HG03342 (cell line): ENCODE data around the gene CRYBG3.
"Not testable (repeated sequence)": the region's sequence is repeated elsewhere in the genome, so short reads cannot be mapped to it uniquely, and the experiment has no call there.

Experiments used
- ATAC-seq: cut with Tn5 transposase; IDR thresholded peaks from one replicate; pipeline ENCODE4 v1.9.1; 2021; ENCODE audit warnings: mild to moderate bottlenecking, moderate library complexity; ENCODE audit not compliant: unreplicated experiment

CRYBG3 gene

GRCh38 chr3:97895216-97895615 lies 73.4 kb downstream of the CRYBG3 start:
- ATAC-seq, result peak; percentile 85

- ATAC-seq, result no peak
Measured at GRCh38 chr3:97896129-97896528, 74.3 kb downstream of the CRYBG3 start.

- no peak for ATAC-seq
Measured at GRCh38 chr3:97896547-97896946, 74.7 kb downstream of the CRYBG3 start.

- ATAC-seq, result no peak
Measured at GRCh38 chr3:97899331-97899730, 77.5 kb downstream of the CRYBG3 start.

GRCh38 chr3:97901313-97902248 lies 79.8 kb downstream of the CRYBG3 start:
- ATAC-seq, result no peak

GRCh38 chr3:97909830-97910229 lies 88.0 kb downstream of the CRYBG3 start:
- not testable (repeated sequence) for ATAC-seq

- ATAC-seq, result not testable (repeated sequence)
Measured at GRCh38 chr3:97910236-97910831, 88.5 kb downstream of the CRYBG3 start.

- ATAC-seq, result no peak
Measured at GRCh38 chr3:97910931-97911351, 89.1 kb downstream of the CRYBG3 start.

- ATAC-seq, result no peak
Measured at GRCh38 chr3:97911459-97911858, 89.6 kb downstream of the CRYBG3 start.

GRCh38 chr3:97914388-97914787 lies 92.6 kb downstream of the CRYBG3 start:
- no peak for ATAC-seq

- no peak for ATAC-seq
Measured at GRCh38 chr3:97916576-97916975, 94.8 kb downstream of the CRYBG3 start.

GRCh38 chr3:97917813-97918536 lies 96.2 kb downstream of the CRYBG3 start:
- no peak for ATAC-seq

- ATAC-seq, result no peak
Measured at GRCh38 chr3:97927704-97928103, 105.9 kb downstream of the CRYBG3 start.

GRCh38 chr3:97928986-97929385 lies 107.2 kb downstream of the CRYBG3 start:
- ATAC-seq, result no peak

GRCh38 chr3:97930018-97930417 lies 108.2 kb downstream of the CRYBG3 start:
- ATAC-seq, result no peak

- no peak for ATAC-seq
Measured at GRCh38 chr3:97931218-97931617, 109.4 kb downstream of the CRYBG3 start.

- no peak for ATAC-seq
Measured at GRCh38 chr3:97932387-97932801, 110.6 kb downstream of the CRYBG3 start.

GRCh38 chr3:97934980-97935695 lies 113.3 kb downstream of the CRYBG3 start:
- ATAC-seq, result no peak

GRCh38 chr3:97935842-97936241 lies 114.0 kb downstream of the CRYBG3 start:
- no peak for ATAC-seq

GRCh38 chr3:97937205-97937604 lies 115.4 kb downstream of the CRYBG3 start:
- ATAC-seq, result no peak

- ATAC-seq, result no peak
Measured at GRCh38 chr3:97938444-97938843, 116.6 kb downstream of the CRYBG3 start.
